ENCODE results near the gene TMEM233.
"Not testable (repeated sequence)": the region's sequence is repeated elsewhere in the genome, so short reads cannot be mapped to it uniquely, and the experiment has no call there.

TMEM233 gene

DNA sequence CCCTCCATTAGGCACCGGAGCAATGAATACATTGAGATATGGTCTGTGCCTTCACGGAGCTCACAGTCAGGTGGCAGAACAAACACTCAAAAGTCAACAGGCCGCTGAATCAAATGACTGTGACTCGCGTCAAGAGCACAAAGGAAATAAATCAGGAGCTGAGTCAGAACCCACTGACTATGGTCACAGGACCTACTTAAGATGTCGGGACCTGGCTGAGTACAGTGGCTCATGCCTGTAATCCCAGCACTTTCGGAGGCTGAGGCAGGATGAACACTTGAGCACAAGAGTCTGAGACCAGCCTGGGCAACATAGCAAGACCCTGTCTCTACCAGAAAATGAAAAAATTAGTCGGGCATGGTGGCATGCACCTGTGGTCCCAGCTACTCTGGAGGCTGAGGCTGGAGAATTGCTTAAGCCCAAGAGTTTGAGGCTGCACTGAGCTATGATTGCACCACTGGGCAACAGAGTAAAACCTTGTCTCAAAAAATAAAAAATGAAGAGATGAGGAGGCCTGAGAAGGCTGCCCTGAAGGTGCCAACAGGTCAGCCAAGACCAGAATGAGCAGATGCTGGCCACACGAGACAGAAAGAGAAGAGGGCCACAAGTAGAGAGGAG lies 19.9 kb downstream of the TMEM233 start:
- no peak for DNase-seq

DNA sequence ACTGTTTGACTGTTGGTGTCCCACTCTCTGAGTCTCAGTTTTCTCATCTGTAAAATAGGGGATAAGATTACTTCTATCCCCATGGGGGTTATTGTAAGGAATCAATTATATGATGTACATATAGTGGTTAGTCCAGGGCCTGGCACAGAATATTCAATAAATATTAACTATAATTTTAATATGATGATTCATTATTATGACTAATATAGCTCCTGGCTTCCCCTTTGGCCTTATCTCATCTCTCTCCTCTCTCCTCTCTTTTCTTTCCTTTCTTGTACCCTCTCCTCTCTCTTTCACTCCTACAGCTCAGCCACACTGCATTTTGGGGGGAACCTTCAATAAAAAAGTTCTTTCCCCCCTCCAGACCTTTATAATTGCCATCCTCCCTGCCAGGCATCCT lies 21.1 kb downstream of the TMEM233 start:
- DNase-seq: no peak

DNA sequence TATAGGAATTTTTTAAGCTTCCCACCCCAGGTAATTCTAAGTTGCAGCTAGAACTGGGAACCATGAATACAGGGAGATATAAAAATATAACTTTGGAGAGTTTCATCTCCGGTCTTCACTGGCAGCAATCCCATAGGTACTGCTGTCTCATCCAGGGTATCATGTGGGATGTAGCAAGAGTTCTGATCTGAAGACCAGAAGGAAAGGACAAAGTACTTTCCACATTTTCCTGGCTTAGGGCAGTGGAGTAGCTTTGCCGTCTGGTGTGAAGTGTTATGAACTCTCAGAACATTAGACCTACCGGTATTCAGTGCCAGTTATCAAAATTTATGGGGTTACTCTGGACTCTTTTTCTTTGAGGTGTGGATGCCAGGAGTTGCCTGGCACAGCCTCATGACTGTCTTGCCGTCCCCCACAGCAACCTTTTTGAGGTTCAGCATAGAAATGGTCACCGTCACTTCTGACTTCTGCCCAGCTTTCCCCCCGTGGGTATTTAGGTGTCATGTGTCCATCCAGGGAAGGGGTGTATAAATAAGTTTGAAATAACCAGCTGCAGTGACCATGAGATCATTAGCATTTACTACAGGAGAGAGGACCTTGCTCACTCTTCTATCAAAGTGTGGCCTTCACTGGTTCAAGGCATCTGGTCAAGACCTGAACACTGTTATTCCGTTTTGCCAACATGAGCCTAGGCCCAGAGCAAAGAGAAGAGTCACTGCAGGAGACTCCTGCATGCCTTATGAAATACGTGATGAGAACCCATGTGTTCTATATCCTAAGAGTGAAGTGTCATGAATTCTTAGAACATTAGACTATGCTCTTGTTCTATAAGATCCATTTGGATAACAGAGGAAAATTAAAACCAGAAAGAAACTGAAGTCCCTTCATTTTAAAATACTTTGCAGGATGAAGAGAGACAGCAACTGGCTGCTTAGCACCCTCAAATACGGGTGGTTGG lies 22.2 kb downstream of the TMEM233 start:
- no peak for DNase-seq

DNA sequence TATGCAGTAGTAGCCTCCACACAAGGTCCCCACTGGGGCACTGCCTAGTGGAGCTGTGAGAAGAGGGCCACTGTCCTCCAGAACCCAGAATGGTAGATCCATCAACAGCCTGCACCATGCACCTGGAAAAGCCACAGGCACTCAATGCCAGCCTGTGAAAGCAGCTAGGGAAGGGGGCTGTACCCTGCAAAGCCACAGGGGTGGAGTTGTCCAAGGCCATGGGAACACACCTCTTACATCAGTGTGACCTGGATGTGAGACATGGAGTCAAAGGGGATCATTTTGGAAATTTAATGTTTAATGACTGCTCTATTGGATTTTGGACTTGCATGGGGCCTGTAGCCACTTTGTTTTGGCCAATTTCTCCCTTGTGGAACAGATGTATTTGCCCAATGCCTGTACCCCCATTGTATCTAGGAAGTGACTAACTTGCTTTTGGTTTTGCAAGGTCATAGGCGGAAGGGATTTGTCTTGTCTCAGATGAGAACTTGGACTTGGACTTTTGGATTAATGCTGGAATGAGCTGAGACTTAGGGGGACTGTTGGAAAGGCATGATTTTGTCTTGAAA lies 24.8 kb downstream of the TMEM233 start:
- not testable (repeated sequence) for DNase-seq

DNA sequence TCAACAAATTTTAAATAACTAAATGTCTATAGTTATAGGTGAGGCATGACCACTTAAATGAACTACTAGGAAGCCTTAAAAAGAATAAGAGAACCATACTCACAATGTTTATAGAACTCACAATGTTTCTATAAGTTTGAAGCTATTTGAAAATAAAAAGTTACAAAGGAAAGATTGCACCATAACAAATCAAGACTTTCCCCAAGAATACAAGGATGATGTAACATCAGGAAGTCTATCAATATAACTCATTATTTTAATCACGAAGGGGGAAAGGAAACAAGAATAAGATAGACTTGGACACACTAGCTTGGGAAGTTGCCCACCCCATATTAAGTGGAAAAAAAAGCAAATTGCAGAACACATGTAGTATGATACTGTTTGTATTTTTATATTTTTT lies 26.9 kb downstream of the TMEM233 start:
- no peak for DNase-seq

DNA sequence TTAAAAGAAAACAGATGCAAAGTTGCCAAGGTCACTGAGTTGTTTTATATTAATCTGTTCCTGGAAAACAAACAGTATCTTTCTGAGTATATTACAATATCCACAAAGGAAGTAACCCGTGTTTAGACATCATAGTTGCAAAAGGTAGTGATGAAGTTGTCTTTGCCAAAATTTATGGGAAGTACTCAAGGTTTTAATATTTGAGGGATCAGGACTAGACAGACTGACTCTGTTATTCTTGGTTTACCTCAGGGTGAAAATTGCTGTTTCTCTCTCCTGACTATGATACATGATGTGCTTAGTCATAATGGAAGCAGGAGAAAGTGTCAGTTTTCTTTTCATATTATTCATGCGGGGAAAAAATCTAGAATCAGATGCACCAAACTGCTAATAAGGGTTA lies 28.3 kb downstream of the TMEM233 start:
- no peak for DNase-seq

DNA sequence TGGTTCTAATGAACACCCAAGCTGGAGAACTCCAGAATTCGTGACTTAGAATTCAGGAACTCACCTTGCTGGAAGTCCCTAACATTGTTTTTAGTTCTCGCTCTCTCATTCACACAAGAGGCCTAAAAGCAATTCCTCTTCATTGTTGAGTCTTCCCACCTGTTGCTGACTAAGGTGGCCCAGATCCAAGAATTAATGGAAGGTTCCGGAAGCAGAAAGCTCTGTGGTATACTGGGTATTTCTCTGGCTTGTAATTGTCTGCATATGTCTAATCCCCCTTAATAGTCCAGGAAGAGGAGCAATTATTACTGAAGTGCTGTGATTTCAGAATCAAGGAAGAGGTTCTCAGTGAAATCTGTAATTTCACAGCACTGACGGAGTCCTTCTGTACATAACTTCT lies 31.4 kb downstream of the TMEM233 start:
- peak; percentile 92 for DNase-seq

DNA sequence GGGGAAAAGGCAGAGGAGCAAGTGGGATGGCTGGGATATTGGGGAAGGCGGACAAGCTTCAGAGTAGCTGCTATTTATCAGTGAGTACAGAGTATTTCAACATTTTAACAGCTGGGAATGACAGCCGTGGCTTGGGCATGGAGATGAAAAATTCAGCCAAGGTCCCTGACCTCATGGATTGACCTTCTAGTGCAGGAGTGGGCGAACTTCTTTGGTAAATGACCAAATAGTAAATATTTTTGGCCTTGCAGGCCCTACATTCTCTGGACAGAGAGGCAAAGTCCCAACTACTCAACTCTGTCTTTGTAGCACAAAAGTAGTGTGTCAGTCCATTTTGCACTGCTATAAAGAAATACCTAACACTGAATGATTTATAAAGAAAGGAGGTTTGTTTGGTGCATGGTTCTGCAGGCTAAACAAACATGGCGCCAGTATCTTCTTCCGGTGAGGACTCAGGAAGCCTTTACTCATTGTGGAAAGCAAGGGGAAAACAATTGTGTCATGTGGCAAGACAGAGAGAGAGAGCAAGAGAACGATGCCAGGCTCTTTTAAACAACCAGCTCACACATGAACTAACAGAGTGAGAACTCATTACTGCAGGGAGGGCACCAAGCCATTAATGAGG lies 33.6 kb downstream of the TMEM233 start:
- DNase-seq: no peak

DNA sequence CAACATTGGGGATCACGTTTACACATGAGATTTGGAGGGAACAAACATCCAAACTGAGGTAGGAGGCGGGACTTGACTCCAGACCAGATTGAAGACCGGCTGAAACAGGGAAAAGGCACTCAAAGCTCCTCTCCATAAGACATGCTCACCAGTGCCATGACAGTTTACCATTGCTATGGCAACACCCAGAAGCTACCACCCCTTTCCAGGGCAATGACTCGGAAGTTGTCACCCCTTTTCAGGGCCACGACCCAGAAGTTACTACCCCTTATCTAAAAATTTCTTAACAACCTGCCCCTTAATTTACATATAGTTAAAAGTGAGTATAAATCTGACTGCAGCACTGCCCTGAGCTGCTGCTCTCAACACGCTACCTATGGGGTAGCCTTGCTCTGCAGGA lies 34.1 kb downstream of the TMEM233 start:
- DNase-seq: no peak

DNA sequence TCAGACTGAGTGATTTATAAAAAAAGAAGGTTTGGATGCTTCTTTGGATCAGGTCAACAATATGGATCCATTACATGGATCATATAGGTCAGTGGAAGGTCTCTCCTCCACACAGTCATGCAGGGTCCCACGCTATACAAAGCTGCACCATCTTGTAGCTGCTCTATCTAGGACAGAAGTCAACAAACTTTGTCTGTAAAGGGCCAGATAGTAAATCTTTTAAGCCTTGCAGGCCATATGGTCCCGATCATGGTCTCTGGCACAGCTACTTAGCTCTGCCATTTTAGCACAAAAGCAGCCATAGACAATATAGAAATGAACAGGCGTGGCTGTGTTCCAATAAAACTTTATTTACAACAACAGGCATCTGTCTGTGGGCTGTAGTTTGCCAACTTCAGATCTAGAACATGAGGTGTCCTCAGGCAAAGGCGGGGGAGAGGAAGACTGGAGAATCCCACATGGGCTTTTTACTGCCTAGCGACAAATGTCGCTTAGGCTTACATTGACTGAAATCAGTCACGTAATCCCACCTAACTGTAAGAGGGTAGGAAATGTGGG lies 36.7 kb downstream of the TMEM233 start:
- no peak for DNase-seq

DNA sequence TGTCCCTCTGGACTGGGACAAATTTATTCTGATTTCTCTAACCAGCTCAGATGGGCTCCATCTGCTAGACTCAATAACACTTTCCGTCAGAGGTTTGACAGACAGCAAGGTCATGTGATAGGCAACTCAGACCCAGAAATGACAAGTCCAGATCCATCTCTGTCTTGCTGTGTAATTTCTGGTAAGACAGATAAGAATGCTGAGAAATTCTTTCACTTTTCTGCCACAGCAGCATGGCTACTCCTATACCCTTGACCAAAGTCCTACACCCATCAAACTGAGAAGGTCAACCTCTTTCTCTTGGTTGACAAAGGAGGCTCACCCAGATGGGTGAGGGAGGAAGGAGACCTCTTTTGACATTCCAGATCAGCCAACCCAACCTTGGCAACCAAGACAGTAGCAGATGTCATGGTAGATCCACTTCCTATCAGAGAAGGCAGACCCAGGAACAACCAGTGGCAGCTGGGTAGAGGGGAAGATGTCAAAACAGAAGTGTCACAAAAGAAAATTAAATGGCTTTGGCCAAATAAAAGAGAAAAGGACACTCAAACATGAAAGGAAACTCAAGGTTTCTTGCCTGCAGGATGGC lies 37.5 kb downstream of the TMEM233 start:
- DNase-seq: no peak

DNA sequence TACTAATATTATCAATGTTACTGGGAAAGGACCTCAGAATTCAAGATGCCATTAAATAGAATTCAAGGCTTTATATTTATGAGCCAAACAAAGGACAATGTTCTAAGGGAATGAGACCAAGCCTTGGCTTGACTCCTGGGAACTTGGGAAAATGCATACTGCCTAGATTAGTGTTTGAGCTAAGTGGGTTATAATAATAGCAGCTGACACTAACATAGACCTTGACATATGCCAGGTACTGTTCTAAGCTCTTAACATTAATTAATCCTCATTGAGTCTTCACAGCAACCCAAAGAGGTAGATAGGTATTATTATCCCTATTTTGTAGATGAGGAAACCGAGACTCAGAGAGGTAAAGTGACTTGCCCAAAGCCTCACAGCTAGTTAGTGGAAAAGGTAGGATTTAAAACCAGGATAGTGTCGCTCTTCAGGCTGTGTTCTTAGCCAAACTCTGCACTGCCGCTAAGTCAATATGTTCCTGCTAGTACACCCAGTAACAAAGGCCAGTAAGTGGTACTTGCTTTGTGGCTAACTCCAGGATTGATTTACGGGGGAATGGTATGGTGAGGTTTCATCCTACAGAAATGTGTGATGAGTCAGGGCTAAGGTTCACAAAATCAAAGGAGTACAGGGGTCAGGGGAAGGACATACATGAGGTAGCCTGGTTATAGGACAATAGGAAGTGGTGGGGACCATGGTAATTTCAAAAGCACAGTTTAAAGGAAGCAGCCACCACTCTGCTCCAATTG lies 38.5 kb downstream of the TMEM233 start:
- DNase-seq: no peak

DNA sequence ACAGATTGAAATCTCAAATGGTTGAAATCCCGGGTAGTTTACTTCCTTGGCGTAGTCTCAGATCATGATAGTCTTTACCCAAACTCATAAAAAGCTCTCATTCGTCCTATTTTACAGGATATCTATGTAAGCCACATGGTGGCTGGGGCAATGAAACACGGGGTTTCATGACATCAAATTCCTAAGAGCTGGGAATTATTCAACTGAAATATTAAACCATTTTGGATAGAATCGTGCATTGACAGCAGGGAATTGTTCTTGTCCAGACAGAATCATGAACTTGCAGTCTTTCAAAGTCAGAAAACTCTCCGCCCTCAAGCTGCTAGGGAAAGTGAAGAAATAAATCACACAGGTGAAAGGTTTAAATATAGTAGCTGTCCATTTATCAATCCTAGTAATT lies 41.2 kb downstream of the TMEM233 start:
- DNase-seq: no peak

DNA sequence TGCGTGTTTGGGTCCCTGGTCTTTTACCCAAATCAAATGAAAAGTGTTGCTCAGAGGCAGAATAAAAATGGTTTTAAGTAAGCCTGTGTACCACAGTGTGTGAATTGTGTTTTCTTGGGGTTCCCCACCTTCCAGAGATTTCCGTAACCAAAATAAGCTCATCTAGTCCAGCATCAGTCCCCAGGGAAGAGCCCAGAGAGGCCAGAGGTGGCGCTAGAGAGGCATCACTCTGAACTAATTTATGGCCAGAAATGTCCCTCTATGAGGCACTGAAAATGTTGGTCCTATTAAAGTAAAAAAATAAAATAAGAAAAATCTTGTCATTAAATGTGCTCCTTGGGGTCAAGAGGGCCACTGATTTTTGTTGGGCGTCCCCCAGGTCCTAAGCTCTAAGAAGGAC lies 49.4 kb downstream of the TMEM233 start:
- DNase-seq: no peak

DNA sequence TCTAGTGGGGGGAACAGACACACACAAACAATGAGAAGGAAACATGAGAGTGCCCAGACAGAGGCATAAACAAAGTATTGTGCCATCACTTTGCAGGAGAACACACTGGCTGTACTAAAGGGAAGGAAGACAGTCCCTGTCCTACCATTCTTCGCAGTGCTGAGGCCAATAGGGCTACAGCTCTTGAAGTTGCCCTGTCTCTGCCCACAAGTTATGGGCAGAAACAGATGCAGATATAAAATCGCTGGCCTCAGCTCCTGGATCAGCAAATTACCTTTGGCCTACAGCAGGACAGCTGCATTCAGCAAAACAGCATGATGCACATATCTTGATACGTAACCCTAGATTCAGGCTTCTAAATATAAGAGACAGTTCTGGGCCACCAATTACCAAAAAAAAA lies 51.4 kb downstream of the TMEM233 start:
- DNase-seq: no peak

DNA sequence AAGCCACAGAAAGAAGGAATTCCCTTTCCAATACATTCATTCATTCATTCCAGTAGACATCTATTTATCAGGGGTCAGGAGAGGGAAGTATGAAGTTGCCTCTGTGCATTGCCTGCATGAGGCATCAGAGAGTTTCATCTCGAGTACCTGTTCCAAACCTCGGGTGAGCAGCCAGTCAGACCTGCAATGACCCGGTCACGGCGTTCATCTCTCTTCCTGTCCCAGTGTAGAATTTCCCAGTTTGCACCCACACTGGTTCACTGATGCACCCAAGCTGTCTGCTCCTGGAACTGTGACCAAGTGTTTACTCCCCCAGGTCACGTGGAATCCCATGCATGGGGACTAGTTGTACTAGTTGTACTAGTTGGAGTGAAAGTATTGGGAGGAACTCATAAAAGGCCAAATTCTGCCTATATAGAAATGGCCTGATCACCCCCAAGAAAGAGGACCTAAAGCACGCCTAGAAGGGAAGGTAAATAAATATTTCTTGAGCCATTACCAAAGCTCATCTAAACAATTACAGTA lies 52.0 kb downstream of the TMEM233 start:
- DNase-seq: no peak

DNA sequence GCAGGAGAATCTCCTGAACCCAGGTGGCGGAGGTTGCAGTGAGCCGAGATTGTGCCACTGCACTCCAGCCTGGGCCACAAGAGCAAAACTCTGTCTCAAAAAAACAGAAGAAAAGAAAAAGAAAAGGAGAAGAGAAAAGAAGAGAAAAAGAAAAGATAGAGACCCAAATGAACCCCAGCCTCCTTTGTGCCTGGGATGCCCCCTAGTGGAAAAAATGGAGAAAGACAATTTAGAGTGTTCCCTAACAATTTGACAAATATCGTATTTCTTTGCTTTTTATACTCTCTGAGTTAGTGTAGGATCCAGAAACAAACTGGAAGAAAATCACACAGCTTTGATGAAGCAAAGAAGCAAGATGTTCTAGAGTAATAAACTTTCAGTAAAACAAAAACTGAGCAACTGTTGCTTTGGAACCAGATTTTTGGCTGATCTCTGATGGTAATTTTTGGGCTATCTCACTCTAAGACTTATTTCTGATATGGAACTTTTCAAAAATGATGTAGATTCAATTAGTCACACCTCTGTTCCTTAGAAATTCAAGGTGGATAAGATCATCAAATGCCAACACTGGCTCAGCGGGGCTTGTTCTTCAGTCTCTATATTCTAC lies 55.7 kb downstream of the TMEM233 start:
- peak; percentile 19 for DNase-seq

DNA sequence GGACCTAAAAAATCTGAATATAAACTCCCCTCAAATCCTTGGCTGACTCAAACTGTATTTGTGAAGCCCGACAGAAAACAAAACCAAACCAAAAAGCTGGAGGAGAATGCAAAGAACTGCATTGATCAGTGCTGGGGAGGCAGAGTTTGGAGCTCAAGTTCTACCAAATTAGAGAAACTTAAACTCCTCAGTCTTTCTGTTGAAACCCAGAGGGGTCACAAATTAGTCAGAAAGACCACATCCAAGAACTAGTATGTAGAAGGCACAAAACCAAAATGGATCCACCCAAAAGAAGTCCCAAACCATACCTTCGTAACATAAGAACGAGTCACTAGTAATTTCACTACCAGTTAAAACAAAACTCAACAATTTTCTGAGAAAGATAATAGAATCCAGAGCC lies 59.1 kb downstream of the TMEM233 start:
- DNase-seq: no peak

DNA sequence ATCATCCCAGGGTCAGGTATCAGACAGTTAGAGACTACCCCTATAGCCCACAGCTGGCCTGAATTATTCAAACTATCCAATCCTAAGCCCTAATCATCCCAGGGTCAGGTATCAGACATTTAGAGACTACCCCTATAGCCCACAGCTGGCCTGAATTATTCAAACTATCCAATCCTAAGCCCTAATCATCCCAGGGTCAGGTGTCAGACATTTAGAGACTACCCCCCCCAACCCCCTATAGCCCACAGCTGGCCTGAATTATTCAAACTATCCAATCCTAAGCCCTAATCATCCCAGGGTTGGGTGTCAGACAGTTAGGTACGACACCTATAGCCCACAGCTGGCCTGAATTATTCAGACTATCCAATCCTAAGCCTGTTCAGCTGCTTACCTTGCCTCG lies 63.4 kb downstream of the TMEM233 start:
- not testable (repeated sequence) for DNase-seq

DNA sequence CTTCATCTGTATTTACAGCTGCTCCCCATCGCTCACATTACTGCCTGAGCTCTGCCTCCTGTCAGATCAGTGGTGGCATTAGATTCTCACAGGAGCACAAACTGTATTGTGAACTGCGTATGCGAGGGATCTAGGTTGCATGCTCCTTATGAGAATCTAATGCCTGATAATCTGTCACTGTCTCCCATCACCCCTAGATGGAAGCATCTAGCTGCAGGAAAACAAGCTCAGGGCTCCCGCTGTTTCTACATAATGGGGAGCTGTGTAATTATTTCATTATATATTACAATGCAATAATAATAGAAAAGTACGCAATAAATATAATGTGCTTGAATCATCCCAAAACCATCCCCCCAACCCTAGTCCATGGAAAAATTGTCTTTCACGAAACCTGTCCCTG lies 64.6 kb downstream of the TMEM233 start:
- not testable (repeated sequence) for DNase-seq

DNA sequence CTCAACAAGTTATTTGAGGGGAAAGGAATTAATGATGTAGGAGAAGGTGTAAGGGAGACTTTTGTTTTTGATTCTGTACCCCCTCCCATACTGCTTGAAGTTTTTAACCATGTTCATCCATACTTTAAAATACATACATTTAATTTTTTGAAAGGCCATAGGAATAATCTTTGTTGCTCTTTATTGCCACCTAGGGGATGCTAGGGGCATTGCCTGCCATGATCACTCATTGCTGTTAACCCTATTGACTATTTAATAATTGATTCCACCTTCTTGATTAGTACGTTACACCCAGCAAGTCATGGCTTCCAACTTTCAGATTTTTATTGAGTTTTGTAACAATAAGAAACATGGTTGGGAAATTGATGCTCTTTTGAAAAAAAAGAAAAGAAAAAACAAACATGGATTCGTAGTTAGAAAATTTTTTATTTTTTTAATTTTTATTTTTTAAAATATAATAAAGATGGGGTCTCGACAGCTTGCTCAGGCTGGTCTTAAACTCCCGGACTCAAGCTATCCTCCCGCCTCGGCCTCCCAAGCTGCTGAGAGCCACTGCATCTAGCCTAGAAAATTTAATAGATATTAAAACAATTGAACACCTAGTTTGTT lies 65.8 kb downstream of the TMEM233 start:
- DNase-seq: peak; percentile 54

Measured in NCI-H1105 treated with DMSO at 0.1 percent for 48 hours (cell line).